Glutamatergic neuron (in vitro differentiated cells): ENCODE data around the gene CHST11. TPM values are rescaled to one million over a fixed set of nuclear protein-coding genes. Genes with fewer than 3 reads are reported as not detected.

ENCODE experiments used
- DNase-seq: peaks from one replicate; pipeline ENCODE4 v3.0.0; 2022
- H3K27ac Mint-ChIP-seq: one replicate; pipeline ENCODE4 v1.8.0; 2020; ENCODE audit warnings: mild to moderate bottlenecking, mixed read lengths, inconsistent platforms; ENCODE audit not compliant: unreplicated experiment
- H3K27me3 Mint-ChIP-seq: one replicate; pipeline ENCODE4 v1.8.0; 2020; ENCODE audit warnings: mild to moderate bottlenecking, moderate library complexity, mixed read lengths, inconsistent platforms; ENCODE audit not compliant: unreplicated experiment
- H3K36me3 Mint-ChIP-seq: one replicate; pipeline ENCODE4 v1.8.0; 2020; ENCODE audit warnings: mild to moderate bottlenecking, mixed read lengths, inconsistent platforms; ENCODE audit not compliant: unreplicated experiment
- H3K4me1 Mint-ChIP-seq: one replicate; pipeline ENCODE4 v1.8.0; 2020; ENCODE audit warnings: mild to moderate bottlenecking, low read depth, mixed read lengths, inconsistent platforms; ENCODE audit not compliant: unreplicated experiment
- H3K4me3 Mint-ChIP-seq: one replicate; pipeline ENCODE4 v1.8.0; 2020; ENCODE audit warnings: mild to moderate bottlenecking, mixed read lengths, inconsistent platforms; ENCODE audit not compliant: unreplicated experiment
- H3K9me3 Mint-ChIP-seq: one replicate; pipeline ENCODE4 v1.8.0; 2020; ENCODE audit warnings: mild to moderate bottlenecking, moderate library complexity, mixed read lengths, inconsistent platforms; ENCODE audit not compliant: unreplicated experiment
- total RNA-seq: library from RNA; stranded (reverse); fragmentation: NEBNext Ultra II Directional; extraction: Animal tissue kit (Norgen Biotek cat#: 25700); gene quantifications from one replicate; pipeline ENCODE4 v1.2.1, GENCODE V29; 2021; ENCODE audit not compliant: unreplicated experiment
- TF ChIP-seq, protein P1 (sequence below): fragments of 200-600 bp; sonication (generic); IDR thresholded peaks from one replicate; pipeline ENCODE4 v1.5.0; 2021; ENCODE audit not compliant: partially characterized antibody, unreplicated experiment

The CHST11 gene
- total RNA-seq, 1 donor from 2014 or later = 11.5 TPM

DNA sequence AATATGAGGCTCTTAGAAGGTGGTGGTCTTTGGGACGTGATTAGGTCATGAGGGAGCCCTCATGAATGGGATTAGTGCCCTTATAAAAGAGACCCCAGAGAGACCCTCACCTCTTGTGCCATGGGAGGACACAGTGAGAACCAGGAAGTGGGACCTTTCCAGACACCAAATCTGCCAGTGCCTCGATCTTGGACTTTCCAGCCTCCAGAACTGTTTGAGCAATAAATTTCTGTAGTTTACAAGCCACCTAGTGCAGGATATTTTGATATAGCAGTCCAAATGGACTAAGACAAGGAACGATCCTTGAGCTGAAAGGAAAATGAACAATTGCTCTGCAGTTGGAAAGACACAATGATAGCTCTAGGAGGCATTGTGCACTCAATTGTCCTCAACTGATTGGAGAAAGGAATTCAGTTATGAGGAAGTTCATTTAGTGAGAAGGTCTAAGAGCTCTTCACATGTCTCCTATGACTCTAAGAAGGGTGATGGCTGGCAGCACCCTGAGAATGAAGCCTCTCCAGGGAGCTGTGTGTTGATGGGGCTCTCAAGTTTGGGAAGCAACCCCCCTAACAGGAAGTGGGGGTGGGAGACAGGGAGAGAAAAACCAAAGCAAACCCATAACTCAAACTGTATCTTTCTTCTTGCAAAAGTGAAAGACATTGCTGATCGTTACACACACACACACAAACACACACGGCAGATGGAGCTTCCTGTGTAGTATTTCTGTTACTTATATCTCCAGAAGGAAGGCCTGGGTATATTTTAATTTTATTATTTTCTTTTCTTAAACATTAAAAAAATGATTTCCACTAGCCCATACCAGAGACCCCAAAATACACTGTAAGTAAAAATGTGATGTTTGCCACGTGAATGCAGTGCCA is 21.0 kb downstream of the CHST11 start:
- Mint-ChIP-seq H3K4me3 (no peak overlapping the region), H3K36me3 (peaks cover 9% of the 10 kb centered on the region), H3K4me1 (no peaks in the 10 kb centered on the region)

DNA sequence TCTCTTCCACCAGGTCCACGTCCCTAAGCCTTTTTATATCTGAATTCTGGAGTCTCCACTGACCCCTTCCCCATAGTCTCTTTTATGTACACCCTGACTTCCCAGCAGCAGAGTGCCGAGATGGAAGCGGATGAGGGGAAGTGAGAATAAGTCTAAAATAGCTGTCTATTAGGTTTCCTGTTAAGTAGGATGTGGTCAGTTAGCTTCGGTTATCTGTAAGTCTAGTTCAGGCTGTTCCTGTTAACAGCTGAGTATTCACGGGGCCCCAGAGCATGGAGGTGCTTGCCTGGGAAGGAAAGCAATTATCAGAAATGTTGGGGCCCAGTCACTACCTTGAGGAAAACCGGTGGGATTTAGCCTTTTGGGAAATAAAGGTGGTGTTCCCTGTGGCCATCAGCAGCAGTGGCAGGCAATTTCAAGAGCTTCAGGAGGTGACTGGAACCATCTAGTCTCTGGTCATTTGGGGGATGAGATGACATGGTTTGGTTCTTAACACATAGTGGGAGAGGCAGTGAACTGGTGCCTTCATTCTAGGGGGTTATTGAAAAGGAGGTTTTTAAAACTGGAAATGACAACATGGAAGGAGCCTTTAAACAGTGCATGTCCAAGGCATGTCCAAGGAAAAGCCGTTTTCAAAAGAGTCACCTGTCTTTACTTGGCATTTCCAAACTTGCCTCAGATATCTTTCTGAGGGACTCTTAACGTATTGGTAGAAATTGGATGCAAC is 21.8 kb downstream of the CHST11 start:
- TF ChIP-seq, protein P1, sequence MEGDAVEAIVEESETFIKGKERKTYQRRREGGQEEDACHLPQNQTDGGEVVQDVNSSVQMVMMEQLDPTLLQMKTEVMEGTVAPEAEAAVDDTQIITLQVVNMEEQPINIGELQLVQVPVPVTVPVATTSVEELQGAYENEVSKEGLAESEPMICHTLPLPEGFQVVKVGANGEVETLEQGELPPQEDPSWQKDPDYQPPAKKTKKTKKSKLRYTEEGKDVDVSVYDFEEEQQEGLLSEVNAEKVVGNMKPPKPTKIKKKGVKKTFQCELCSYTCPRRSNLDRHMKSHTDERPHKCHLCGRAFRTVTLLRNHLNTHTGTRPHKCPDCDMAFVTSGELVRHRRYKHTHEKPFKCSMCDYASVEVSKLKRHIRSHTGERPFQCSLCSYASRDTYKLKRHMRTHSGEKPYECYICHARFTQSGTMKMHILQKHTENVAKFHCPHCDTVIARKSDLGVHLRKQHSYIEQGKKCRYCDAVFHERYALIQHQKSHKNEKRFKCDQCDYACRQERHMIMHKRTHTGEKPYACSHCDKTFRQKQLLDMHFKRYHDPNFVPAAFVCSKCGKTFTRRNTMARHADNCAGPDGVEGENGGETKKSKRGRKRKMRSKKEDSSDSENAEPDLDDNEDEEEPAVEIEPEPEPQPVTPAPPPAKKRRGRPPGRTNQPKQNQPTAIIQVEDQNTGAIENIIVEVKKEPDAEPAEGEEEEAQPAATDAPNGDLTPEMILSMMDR = no peak
- Mint-ChIP-seq H3K9me3 (peaks cover 4% of the 10 kb centered on the region), H3K4me1 (no peaks in the 10 kb centered on the region), H3K27me3 (no peaks in the 10 kb centered on the region), H3K36me3 (peaks cover 9% of the 10 kb centered on the region), H3K4me3 (no peak overlapping the region), H3K27ac (no peak overlapping the region)
- DNase-seq = no peak

More for the DNA sequence above, 21.0 kb downstream of the CHST11 start:
- H3K27me3 Mint-ChIP-seq = no peaks in the 10 kb centered on the region
- no peaks in the 10 kb centered on the region for H3K9me3 Mint-ChIP-seq
- TF ChIP-seq, protein P1 = no peak
- no peak for DNase-seq
- H3K27ac Mint-ChIP-seq = no peak overlapping the region

DNA sequence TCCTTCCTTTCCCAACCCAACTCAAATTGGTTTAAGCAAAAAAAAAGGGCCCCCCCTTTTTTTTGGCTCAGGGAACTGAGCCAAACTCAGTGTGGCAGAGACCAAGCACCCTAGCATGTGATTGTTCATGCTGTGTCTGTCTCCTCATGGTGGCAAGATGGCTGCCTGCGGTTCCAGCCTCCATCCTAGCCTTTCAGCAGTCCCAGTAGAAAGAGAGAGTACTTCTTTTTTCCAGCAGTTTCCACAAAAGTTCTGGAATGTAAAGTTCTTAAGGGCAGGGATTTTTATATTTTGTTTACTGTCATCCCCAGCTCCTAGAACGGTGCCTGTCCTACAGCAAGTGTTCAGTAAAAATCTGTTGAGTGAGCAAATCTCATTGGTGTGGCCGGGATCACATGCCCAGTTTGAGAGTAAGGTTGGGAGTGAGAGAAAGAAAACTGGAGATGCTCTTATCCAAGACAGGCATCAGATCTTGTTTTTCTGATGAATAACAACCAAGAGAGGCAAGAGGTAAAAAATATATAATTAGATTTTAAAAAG is 22.4 kb downstream of the CHST11 start:
- DNase-seq = no peak
- Mint-ChIP-seq H3K27me3 (no peaks in the 10 kb centered on the region), H3K27ac (no peak overlapping the region), H3K36me3 (peaks cover 9% of the 10 kb centered on the region), H3K4me3 (no peak overlapping the region), H3K4me1 (no peaks in the 10 kb centered on the region), H3K9me3 (peaks cover 7% of the 10 kb centered on the region)
- TF ChIP-seq, protein P1 = no peak

DNA sequence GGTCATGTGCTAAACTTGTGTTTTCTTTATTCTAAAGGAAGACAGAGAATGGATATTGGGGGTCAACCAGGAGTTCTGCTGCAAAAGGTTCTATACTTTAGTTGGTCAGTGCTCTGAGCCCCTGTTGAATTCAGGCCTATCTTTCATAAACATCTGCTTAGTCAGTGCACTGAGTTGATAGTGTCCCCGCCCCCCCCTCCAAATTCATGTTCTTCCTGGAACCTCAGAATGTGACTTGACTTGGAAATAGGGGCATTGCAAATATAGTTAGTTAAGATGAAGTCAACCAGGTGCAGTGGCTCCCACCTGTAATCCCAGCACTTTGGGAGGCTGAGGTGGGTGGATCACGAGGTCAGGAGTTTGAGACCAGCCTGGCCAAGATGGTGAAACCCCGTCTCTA is 23.3 kb downstream of the CHST11 start:
- peaks cover 9% of the 10 kb centered on the region for H3K36me3 Mint-ChIP-seq
- DNase-seq = no peak
- peaks cover 7% of the 10 kb centered on the region for H3K9me3 Mint-ChIP-seq
- no peak overlapping the region for H3K27ac Mint-ChIP-seq
- no peaks in the 10 kb centered on the region for H3K27me3 Mint-ChIP-seq
- H3K4me1 Mint-ChIP-seq = peaks cover under 1% of the 10 kb centered on the region
- TF ChIP-seq, protein P1 = no peak
- no peak overlapping the region for H3K4me3 Mint-ChIP-seq
